Temporal lobe (tissue), 1 donor: Measurements from ENCODE around the gene MBOAT7. TPM values are rescaled to one million over a fixed set of nuclear protein-coding genes. Genes with fewer than 3 reads are reported as not detected.

Experiments used
- total RNA-seq: library from RNA; depleted of rRNA; stranded (reverse); fragments of >200 nt; gene quantifications from one replicate; pipeline ENCODE4 v1.2.3, GENCODE V29; 2014

MBOAT7 gene
- total RNA-seq, 1 donor from 2014 or later = 18.9 TPM

Other genes starting within 250 kb of the MBOAT7 start
- gene CACNG8, start 226.6 kb downstream of the MBOAT7 start, total RNA-seq = 7.6 TPM
- 0.49 TPM for gene CACNG6, start 197.9 kb downstream of the MBOAT7 start, total RNA-seq
- gene VSTM1, start 125.7 kb downstream of the MBOAT7 start, total RNA-seq = not detected
- not detected for gene TARM1, start 108.2 kb downstream of the MBOAT7 start, total RNA-seq
- gene OSCAR, start 88.8 kb downstream of the MBOAT7 start, total RNA-seq = not detected
- gene NDUFA3, start 86.7 kb downstream of the MBOAT7 start, total RNA-seq = 3.7 TPM
- gene TFPT, start 73.9 kb downstream of the MBOAT7 start, total RNA-seq = 9.6 TPM
- gene PRPF31, start 73.8 kb downstream of the MBOAT7 start, total RNA-seq = 30.7 TPM
- 5.7 TPM for gene CNOT3, start 51.8 kb downstream of the MBOAT7 start, total RNA-seq
- 4.7 TPM for gene LENG1, start 29.9 kb downstream of the MBOAT7 start, total RNA-seq
- gene TMC4, start 16.4 kb downstream of the MBOAT7 start, total RNA-seq = 0.49 TPM
- gene TSEN34, start 1.7 kb upstream of the MBOAT7 start, total RNA-seq = 25.1 TPM
- gene RPS9, start 11.3 kb upstream of the MBOAT7 start, total RNA-seq = 942 TPM
- gene LILRB3, start 33.4 kb upstream of the MBOAT7 start, total RNA-seq = not detected
- under 0.01 TPM for gene LILRA6, start 53.2 kb upstream of the MBOAT7 start, total RNA-seq
- 0.25 TPM for gene LILRB5, start 67.7 kb upstream of the MBOAT7 start, total RNA-seq
- 0.25 TPM for gene LILRB2, start 91.5 kb upstream of the MBOAT7 start, total RNA-seq
- gene LILRA5, start 123.6 kb upstream of the MBOAT7 start, total RNA-seq = not detected
- gene LILRA4, start 149.6 kb upstream of the MBOAT7 start, total RNA-seq = not detected
- 0.98 TPM for gene LAIR1, start 175.4 kb upstream of the MBOAT7 start, total RNA-seq
- 79.7 TPM for gene TTYH1, start 225.9 kb upstream of the MBOAT7 start, total RNA-seq